GM18498 (cell line): ENCODE results near the gene WDR7.

Source experiments
- ATAC-seq: cut with Tn5 transposase; IDR thresholded peaks from one replicate; pipeline ENCODE4 v1.9.1; 2021; ENCODE audit warnings: mild to moderate bottlenecking, moderate library complexity; ENCODE audit not compliant: unreplicated experiment

Gene WDR7

DNA sequence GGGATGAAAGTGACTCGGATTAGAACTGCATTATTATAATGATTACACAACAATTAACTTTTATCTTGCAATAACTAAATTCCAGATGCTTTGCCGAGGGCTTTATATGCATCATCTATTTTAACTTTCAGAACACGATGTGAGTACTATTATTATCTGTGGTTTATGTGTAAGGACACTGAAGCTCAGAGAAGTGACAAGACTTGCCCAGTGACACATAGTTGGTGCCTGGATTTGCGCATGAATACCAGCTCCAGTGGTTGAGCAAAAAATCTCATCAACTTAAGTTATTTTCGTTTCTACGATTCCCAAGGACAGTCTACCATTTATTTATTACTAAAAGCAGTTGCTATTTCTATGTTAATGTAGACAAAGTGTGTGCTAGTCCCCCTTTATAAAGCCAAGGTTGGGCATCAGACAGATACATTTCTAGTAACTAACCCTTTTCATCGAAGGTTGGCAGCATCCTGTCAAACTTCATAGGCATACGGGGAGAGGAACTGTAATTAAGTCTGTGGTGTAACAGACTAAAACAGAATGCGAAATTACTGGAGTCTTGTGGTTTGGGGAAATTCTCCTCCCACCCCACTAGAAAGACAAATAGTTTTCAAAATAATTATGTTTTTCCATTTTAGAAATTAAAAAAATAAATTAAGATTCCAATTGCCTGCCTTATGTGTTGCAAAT, 422.5 kb downstream of the WDR7 start:
- no peak for ATAC-seq

DNA sequence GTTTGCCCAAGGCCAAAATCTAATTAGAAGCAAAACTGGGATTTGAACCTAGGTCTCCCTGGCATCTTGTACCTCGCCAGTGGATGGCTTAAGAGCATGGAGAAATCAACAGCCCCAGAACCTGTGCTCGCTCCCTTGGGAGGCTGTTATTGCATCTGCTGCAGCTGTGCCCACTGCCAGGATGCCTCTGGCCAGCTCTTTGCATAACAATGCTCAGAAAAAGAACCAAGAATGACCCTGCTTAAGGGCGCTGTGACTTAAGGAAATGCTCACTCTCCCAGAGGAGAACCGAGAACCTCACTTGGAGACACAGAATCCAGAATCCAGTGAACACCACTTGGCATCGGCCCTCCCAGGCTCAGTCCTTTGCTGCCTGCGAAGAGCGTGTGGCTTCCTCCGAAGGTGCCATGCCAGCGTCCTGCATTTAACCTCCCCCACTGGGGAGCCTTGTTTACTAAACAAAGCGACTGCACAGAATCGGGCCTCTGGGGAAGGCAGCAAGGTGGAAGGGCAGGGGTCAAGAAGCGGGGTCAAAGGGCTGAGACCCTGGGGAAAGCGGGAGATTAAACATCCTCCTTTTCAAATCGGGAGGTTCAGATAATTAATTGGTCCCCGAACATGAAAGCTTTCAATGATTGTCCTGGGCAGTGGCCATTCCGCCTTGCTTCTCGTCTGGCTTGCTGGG, 424.7 kb downstream of the WDR7 start:
- ATAC-seq = no peak

DNA sequence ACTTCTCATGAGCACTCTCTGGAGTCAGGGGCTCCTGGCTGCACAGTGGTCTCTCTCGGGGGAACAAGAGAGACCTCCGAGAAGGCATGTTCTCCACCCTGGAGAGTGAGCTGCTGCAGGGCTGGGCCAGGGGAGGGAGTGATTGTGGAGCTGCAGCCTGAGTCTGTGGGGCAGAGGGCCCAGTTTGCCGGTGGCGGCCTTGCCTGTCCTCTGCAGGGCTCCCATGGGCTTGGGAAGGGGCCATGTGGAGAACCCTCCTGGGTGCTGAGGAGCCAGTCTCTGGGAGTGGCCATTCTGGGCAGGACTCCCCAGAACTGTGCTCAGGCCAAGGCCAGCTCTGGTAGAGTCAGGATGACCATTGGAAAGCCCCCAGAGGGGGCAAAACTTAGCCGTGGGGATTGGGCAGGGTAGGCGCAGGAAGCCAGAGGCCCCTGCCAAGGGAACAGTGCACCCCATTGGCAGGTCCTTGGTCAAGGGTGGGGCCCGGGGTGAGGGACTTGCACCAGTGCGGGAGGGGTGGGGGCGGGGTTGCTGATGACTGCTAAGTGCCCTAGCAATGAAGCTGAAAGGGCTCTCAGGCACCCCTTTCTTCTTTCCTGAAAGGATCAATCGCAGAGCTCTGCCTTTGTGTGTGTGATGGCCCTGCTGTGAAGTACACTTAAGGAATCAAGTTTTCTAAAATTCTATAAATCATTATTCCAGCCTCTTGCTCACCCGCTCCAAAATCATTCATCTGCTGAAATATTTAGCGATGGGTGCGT, 426.0 kb downstream of the WDR7 start:
- ATAC-seq = no peak

DNA sequence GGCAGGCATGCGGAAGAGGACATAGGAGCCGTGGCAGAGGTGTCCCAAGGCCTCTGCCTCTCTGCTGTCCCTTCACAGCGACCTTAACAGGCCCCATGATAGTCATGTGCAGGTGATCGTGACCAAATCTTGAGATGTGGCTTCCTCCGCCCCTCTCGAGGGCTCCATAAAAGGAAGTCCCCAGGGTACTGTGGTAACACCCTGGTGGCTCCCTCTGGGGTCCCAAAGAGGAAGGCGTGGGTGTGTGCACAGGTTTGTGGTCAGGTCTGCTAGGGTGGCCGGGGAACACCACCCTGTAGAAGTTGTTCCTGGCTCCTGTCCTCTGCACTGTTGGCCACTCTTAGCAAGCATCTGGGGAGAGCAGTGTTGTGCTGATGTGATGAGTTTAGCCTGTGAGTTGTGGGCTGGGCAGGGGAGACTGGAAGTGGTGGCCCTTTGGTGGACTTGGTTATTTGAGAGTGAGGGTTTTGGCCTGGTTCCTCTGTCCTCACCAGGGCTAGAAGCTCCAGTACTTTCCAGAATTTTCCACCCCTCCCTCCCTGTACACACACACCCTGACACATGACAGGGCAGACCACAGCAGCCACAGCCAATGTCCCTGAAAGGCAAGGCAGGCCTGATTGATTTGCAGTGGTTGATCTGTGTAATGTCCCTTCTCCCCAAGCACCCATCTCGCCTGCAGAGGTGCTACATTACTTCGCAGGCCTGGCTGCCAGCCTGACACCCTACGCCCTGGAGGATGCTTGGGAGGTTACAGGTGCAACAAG, 426.8 kb downstream of the WDR7 start:
- peak; percentile 94 for ATAC-seq

DNA sequence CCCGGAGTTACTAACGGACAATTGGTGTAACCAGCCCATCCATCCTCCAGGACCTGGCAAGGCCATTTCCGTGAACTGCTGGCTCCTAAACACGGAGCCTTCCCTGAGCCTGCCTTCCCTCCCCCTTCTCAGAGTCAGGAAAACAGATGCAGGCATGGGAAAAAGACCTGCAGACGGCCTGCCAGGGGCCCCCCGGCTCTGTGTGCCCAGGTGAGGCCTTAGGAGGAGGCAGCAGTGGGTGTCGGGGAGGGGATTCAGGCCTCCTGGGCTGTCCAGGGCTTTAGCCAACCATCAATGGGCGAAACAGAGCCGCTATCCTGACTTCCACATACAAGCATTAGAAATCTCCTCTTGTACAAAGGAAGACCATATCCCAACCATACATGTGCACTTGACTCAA, 427.5 kb downstream of the WDR7 start:
- ATAC-seq = no peak

DNA sequence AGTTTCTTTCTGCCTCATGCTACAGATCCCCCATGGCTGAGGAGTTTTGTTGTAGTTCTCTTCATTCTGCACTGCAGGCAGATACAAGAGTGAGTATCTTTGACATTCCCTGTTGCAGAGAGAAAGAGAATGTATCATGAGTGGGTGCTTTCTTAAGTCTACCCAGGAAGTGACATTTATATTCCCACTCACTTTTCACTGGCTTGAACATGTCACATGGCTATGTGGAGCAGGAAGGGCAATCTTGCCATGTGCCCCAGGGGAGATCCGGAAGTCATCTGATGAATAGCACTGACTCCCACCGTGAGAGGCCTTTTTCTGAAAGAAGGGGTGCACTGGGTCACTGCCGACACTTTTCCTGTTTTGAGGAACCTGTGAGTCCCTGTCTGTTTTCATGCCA, 429.3 kb downstream of the WDR7 start:
- no peak for ATAC-seq

DNA sequence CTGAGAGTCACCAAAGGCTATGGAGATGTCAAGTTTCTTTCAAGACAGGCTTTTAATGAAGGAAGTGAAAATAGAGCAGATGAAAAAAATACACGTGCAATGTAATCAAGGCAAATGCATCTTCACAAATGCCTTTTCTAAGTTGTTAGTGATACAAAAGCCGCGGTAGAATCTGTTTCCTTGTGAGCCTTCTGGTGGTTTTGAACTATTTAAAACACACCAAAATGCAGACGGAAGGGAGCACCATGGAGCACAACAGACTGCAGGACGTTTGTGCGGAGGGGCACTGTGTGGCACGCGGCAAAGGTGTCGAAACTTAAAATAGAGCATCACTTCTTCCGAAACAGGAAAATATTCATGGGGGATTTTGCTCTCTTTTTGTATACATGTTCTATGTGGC, 430.7 kb downstream of the WDR7 start:
- no peak for ATAC-seq

DNA sequence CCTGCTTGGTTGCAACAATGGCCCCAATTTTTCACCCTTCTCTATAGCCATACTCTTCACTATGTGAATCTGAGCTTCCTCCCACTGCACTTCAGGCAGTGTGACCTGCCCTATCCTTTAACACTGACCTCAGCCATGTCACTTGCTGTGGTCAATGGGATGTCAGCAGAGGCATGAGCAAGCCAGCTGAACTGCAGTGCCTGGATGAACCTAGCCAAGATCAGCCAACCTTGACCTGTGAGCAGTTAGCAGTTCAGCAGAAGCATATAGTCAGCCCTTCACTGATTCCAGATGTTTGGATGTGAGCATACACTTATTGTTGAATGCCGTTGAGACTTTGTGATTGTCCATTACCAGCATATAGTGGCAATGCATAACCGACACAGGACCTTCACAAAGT, 432.3 kb downstream of the WDR7 start:
- ATAC-seq = no peak

DNA sequence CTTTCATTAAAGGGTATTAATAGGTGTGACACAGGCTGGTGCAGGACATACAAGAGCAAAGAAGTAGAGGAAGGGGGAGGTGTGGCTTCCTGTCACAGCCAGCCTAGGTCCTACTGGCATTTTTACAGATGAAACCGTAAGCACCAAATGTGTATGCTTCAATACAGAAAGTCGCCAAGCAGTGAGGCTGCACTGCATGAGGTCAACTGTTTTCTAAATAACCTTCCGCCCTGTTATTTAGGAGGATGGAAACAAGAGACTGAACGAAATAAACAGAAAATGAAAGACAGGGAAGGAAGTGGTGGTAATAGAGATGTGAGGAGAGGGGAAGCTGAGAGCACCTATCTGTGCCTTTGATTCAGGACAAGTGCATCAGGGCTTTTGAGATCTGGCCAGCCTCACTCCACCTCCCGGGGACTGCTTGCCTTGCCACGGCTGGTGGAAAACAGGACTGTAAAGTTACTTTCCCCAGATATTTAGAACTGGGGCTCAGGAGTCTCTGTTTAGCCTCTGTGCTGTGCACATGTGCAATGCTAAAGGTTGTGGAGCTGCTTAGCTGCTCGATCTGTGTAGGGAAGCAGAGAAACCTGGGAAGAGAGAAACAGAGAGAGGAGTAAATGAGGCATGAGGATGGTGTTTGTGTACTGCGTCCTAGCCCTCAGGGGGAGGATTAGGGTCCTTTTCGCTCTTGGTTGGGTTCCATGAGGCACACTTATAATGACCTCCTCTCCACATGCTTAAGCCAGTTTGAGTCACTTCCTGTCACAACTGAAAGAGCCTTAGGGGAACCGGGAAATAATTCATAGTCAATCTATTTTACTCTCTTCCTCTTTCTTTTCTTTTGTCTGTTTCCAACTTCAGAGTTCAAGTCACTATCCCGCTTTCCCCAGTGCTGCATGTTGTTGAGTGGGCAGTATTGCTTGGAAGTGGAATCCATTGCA, 433.4 kb downstream of the WDR7 start:
- peak; percentile 80 for ATAC-seq

DNA sequence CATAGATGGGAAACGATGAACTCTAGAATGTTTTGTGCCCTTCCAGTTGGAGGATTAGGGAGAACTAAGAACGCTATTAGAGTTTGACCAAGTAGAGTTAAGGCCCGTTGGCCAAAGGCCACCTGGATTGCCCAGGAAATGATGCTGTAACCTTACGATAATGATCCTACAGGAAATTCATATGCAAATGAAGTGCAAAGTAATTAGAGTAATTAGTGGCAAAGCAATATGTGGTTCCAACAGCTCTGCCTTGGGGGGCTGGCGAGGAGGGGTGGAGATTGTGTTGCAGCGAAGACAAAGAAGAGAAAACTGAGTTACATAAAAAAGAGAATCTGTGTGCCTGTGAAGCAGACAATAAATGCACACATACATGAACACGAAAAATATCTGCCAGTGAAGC, 434.2 kb downstream of the WDR7 start:
- no peak for ATAC-seq

DNA sequence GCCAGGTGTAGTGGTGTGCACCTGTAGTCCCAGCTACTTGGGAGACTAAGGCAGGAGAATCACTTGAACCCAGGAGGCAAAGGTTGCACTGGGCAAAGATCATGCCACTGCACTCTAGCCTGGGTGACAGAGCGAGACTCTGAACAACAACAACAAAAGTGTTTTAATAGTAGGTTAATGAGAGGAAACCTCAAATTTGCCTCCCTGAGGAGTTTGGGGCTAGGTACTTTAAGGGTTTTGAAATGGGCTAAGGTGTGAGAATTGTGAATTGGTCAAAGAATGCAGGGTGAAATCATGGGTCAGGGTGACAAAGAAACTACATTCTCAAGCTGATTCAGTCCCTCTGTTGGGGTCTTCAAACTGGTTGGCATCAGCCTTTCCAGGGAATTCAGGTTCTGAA, 435.0 kb downstream of the WDR7 start:
- no peak for ATAC-seq
